HepG2 (cell line): ENCODE data around the gene TANC1. TPM values are rescaled to one million over a fixed set of nuclear protein-coding genes. Genes with fewer than 3 reads are reported as not detected.

Source experiments
- ATAC-seq: fragments of 200-7000 bp; cut with Tn5 transposase; 3 replicates; pipeline ENCODE4 v1.9.1; 2020; ENCODE audit warnings: mild to moderate bottlenecking, moderate library complexity
- BruUV-seq: library from RNA; stranded (reverse); fragments of 400-500 nt; replicated peaks from 2 replicates; lab custom pipeline; 2021; lab: Mats Ljungman, UMichigan
- CTCF ChIA-PET: fragments of 300-600 bp; formaldehyde crosslinking; extraction: SDS; loops from one replicate; lab custom pipeline; 2021; ENCODE audit warnings: low total read pairs, inconsistent platforms, low intra/inter-chr PET ratio; lab: Yijun Ruan, JAX
- POLR2A ChIA-PET: fragments of 350-600 bp; sonication (Branson Sonifier 250); formaldehyde crosslinking; loops from one replicate; lab custom pipeline; 2020; ENCODE audit warnings: antibody characterized with exemption, inconsistent platforms; lab: Yijun Ruan, JAX
- DNase-seq: peaks from one replicate; pipeline ENCODE4 v3.0.0-alpha.2; 2015; ENCODE audit warnings: low spot score
- FAIRE-seq: peaks from 3 replicates; lab custom pipeline; 2011; peaks lifted over from hg19 to GRCh38; lab: Jason Lieb, UNC
- H2AFZ ChIP-seq: one replicate; pipeline ENCODE4 v1.6.1; 2011; ENCODE audit warnings: low read length, inconsistent platforms
- H3K27ac ChIP-seq: fragments of 300-600 bp; 3 replicates; pipeline ENCODE4 v1.8.0; 2011; ENCODE audit warnings: mixed run types, mild to moderate bottlenecking, mixed read lengths, low read length, inconsistent platforms; ENCODE audit not compliant: insufficient read depth; ENCODE audit errors: extremely low read length
- H3K27me3 ChIP-seq, 2 experiments: fragments of 200-600 bp in 1 of 2; 2 replicates in 1 of 2; 3 replicates in 1 of 2; pipeline versions ENCODE4 v1.6.0 to v1.8.0; 2011; ENCODE audit warnings: low read length in 2 of 2, mild to moderate bottlenecking in 2 of 2, moderate library complexity in 2 of 2, inconsistent platforms in 1 of 2; ENCODE audit not compliant: insufficient read depth in 2 of 2, control insufficient read depth in 1 of 2
- H3K36me3 ChIP-seq, 2 experiments: fragments of 200-600 bp in 1 of 2; replicated peaks in 1 of 2; 2 replicates in 1 of 2; 3 replicates in 1 of 2; pipeline versions ENCODE4 v1.5.1 to v1.8.0; 2011; ENCODE audit warnings: low read length in 2 of 2, inconsistent platforms in 1 of 2; ENCODE audit not compliant: insufficient read depth in 2 of 2, control insufficient read depth in 1 of 2
- H3K4me1 ChIP-seq: 2 replicates; pipeline ENCODE4 v1.5.1; 2012; ENCODE audit warnings: low read length, inconsistent platforms; ENCODE audit not compliant: insufficient read depth
- H3K4me2 ChIP-seq: 2 replicates; pipeline ENCODE4 v1.6.0; 2011; ENCODE audit warnings: low read depth, low read length, inconsistent platforms
- H3K4me3 ChIP-seq, 3 experiments: fragments of 200-600 bp in 1 of 3; sonication (generic), shearing (Covaris generic) in 1 of 3; replicated peaks in 1 of 3; 2 replicates each; pipeline ENCODE4 v1.5.1; 2011 to 2016; ENCODE audit warnings: low read length in 3 of 3, inconsistent platforms in 2 of 3, low read depth in 2 of 3, mild to moderate bottlenecking in 2 of 3, control low read depth in 1 of 3, mixed read lengths in 1 of 3; ENCODE audit not compliant: insufficient read depth in 1 of 3
- H3K79me2 ChIP-seq: one replicate; pipeline ENCODE4 v1.6.1; 2011; ENCODE audit warnings: low read length, inconsistent platforms; ENCODE audit not compliant: insufficient read depth
- H3K9ac ChIP-seq: 2 replicates; pipeline ENCODE4 v1.6.0; 2011; ENCODE audit warnings: mild to moderate bottlenecking, low read depth, low read length, inconsistent platforms; ENCODE audit not compliant: insufficient read depth
- H3K9me3 ChIP-seq: 2 replicates; pipeline ENCODE4 v1.5.1; 2012; ENCODE audit warnings: mild to moderate bottlenecking, low read length
- H4K20me1 ChIP-seq: 2 replicates; pipeline ENCODE4 v1.6.0; 2011; ENCODE audit warnings: inconsistent platforms, mild to moderate bottlenecking, low read length, moderate library complexity; ENCODE audit not compliant: insufficient read depth
- HOXA3 ChIP-seq: sonication (generic); formaldehyde crosslinking; IDR thresholded peaks from 2 replicates; pipeline ENCODE4 v1.5.0; 2020; ENCODE audit warnings: missing genetic modification reagents
- PLRG1 ChIP-seq: fragments of 450-650 bp; conservative IDR thresholded peaks from 2 replicates; pipeline ENCODE4 v1.6.1; 2016
- REL ChIP-seq: sonication (generic); formaldehyde crosslinking; conservative IDR thresholded peaks from 2 replicates; pipeline ENCODE4 v1.8.0; 2022; ENCODE audit warnings: mild to moderate bottlenecking, missing genetic modification reagents, moderate library complexity
- SIX1 ChIP-seq: sonication (generic); formaldehyde crosslinking; IDR thresholded peaks from 2 replicates; pipeline ENCODE4 v1.4.0; 2020; ENCODE audit warnings: missing genetic modification reagents, borderline replicate concordance
- SMAD3 ChIP-seq: sonication (generic); formaldehyde crosslinking; IDR thresholded peaks from 2 replicates; pipeline ENCODE4 v1.4.0; 2020; ENCODE audit warnings: missing genetic modification reagents
- TSC22D2 ChIP-seq: sonication (generic); formaldehyde crosslinking; IDR thresholded peaks from 2 replicates; pipeline ENCODE4 v1.5.1; 2020; ENCODE audit warnings: missing genetic modification reagents, mild to moderate bottlenecking, borderline replicate concordance
- ZBTB42 ChIP-seq: sonication (generic); formaldehyde crosslinking; IDR thresholded peaks from 2 replicates; pipeline ENCODE4 v1.5.0; 2020; ENCODE audit warnings: mild to moderate bottlenecking, missing genetic modification reagents
- ZNF530 ChIP-seq: sonication (generic); formaldehyde crosslinking; IDR thresholded peaks from 2 replicates; pipeline ENCODE4 v1.5.0; 2020; ENCODE audit warnings: low read depth, mild to moderate bottlenecking, missing genetic modification reagents
- ZNF577 ChIP-seq: sonication (generic); formaldehyde crosslinking; IDR thresholded peaks from 2 replicates; pipeline ENCODE4 v1.4.0; 2020; ENCODE audit warnings: mild to moderate bottlenecking, low read depth, missing genetic modification reagents, borderline replicate concordance
- WGBS: methylation state at CpG from one replicate; pipeline ENCODE4 v1.1.6; 2017; ENCODE audit warnings: low lambda C conversion rate; 5-methylcytosine and 5-hydroxymethylcytosine counted together
- in situ Hi-C: cut with HindIII; loops from 2 replicates; pipeline ENCODE4 v1.10.0; 2017; ENCODE audit warnings: low pct_unique_long_range_greater_than_20kb; ENCODE audit not compliant: extremely low pct_ligation_motif_present
- intact Hi-C: fragments of 100-400 bp; cut with micrococcal nuclease; formaldehyde crosslinking; loops from one replicate; pipeline ENCODE4 v1.10.0; 2022; ENCODE audit not compliant: unreplicated experiment
- polyA plus RNA-seq, 8 experiments: library from polyadenylated mRNA; depleted of rRNA in 3 of 8; stranded (reverse) in 7 of 8; unstranded in 1 of 8; fragments of >200 nt; fragmentation: Illumina TruSeq in 4 of 8; extraction: Trizol in 4 of 8; gene quantifications; 2 replicates each; pipeline versions ENCODE4 v1.2.1 to v1.2.3, GENCODE V29; 2011 to 2016; ENCODE audit warnings: low read depth in 4 of 8, missing spikeins in 1 of 8, mixed read lengths in 1 of 8; ENCODE audit not compliant: insufficient read depth in 1 of 8
- total RNA-seq, 5 experiments: library from RNA; depleted of rRNA; stranded (reverse); fragments of >200 nt; fragmentation: Illumina TruSeq; extraction: Trizol; gene quantifications; 2 replicates each; pipeline ENCODE4 v1.2.3, GENCODE V29; 2016; ENCODE audit warnings: low read depth in 1 of 5
- TF ChIP-seq, protein P1 (sequence below): sonication (generic); formaldehyde crosslinking; IDR thresholded peaks from 2 replicates; pipeline ENCODE4 v1.8.0; 2023; ENCODE audit warnings: mild to moderate bottlenecking, missing genetic modification reagents
- TF ChIP-seq, protein P2 (sequence below): sonication (generic); formaldehyde crosslinking; IDR thresholded peaks from 2 replicates; pipeline ENCODE4 v1.4.0; 2020; ENCODE audit warnings: mild to moderate bottlenecking, missing genetic modification reagents
- TF ChIP-seq, protein P3 (sequence below): IDR thresholded peaks from 2 replicates; pipeline ENCODE4 v1.6.1; 2016; ENCODE audit warnings: low read depth, missing genetic modification reagents, missing compliant biosample characterization

Gene TANC1
- total and polyA plus RNA-seq, 2 of the 13 experiments (the other 11 are each of a cell fraction or from before 2014, with no cell fraction given), result 2.3 to 5.6 TPM

DNA sequence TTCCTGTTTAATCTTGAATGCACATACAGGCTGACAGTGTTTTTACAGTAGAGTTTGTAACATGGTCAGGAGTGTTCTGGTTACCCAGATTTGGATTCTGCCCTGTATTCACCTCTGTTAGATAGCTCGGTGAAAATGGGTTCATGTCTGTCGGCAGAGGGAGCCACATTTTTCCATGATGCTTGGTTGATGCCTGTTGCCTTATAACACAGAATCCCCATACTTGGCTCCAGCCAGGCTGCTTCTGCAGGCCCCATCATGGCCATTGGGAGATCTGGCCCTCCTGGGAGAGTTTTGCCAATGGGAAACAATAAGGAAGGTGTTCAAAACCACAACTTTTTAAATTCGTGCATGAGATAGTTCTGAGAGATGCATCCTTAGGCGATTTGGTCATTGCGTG is 240.0 kb downstream of the TANC1 start (continued):
- TF ChIP-seq, protein P1, sequence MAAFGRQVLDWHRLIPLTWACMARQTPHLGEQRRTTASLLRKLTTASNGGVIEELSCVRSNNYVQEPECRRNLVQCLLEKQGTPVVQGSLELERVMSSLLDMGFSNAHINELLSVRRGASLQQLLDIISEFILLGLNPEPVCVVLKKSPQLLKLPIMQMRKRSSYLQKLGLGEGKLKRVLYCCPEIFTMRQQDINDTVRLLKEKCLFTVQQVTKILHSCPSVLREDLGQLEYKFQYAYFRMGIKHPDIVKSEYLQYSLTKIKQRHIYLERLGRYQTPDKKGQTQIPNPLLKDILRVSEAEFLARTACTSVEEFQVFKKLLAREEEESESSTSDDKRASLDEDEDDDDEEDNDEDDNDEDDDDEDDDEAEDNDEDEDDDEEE (CRISPR knock-in tag), result no peak
- no peak for TF ChIP-seq SIX1 (CRISPR knock-in tag)
- TF ChIP-seq ZBTB42 (CRISPR knock-in tag), result no peak
- TF ChIP-seq PLRG1, result no peak
- no peak for TF ChIP-seq ZNF530 (CRISPR knock-in tag)
- no peak for TF ChIP-seq HOXA3 (CRISPR knock-in tag)

DNA sequence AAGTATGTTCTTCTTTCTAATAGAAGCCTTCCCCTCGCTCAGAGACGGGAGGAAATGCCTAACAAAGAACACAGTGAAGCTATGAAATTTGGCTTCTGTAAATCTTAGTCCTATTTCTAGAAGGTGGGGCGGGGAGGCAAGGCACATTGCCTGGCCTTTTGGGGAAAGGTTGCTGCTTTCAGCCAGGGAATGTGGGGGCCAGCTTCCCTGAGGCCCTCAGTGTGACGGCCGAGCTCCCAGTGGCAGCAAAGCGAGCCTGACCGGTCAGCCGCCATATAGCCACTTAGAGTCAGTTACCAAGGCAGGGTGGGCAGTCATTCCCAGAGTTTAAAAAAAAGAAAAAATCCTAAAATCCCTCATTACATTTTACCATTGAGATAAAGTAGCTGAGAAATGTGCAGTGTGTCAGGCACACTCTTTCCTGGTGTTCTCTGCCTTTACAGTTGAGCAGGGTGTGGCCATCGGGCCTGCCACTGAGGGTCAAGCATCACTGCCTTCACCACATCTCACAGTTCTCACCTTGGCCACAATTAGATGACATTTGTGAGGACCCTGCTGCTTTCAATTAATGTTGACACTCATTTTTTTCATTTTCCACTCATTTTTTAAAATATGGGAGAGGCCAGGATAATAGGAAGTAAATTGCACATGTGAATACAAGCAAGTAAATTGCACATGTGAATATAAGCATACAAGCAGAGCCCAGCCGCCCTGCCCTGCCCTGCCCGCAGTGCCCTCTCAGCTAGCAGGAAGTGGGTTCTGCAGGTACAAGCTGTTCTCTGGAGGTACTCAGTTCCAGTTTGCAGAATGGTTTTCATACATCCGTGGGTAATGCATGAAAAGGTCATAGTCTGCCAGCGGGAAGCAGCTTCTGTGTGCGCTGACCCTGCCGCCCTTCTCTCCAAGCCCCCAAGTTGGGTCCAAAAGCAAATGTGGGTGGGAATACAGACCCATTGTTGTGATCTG is 241.2 kb downstream of the TANC1 start:
- ChIA-PET CTCF (no interaction called here), POLR2A (no interaction called here)
- Histone ChIP-seq H2AFZ (no peak overlapping the region), H3K36me3 (no peaks in the 10 kb centered on the region), H4K20me1 (no peaks in the 10 kb centered on the region), H3K79me2 (no peaks in the 10 kb centered on the region), H3K4me1 (peaks cover 16% of the 10 kb centered on the region), H3K4me3 (no peak overlapping the region), H3K9me3 (no peaks in the 10 kb centered on the region), H3K27ac (no peak overlapping the region), H3K27me3 (no peaks in the 10 kb centered on the region), H3K9ac (no peak overlapping the region), H3K4me2 (no peak overlapping the region)
- ATAC-seq (no peak), FAIRE-seq (no peak), DNase-seq (no peak)
- 80% methylated on average over 14 of the region's 15 CpGs for WGBS
- TF ChIP-seq SMAD3 (CRISPR knock-in tag) (no peak), REL (CRISPR knock-in tag) (no peak), ZNF577 (CRISPR knock-in tag) (no peak), TSC22D2 (CRISPR knock-in tag) (no peak)
- TF ChIP-seq, protein P2, sequence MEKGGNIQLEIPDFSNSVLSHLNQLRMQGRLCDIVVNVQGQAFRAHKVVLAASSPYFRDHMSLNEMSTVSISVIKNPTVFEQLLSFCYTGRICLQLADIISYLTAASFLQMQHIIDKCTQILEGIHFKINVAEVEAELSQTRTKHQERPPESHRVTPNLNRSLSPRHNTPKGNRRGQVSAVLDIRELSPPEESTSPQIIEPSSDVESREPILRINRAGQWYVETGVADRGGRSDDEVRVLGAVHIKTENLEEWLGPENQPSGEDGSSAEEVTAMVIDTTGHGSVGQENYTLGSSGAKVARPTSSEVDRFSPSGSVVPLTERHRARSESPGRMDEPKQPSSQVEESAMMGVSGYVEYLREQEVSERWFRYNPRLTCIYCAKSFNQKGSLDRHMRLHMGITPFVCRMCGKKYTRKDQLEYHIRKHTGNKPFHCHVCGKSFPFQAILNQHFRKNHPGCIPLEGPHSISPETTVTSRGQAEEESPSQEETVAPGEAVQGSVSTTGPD (CRISPR knock-in tag), result no peak
- TF ChIP-seq, protein P3, sequence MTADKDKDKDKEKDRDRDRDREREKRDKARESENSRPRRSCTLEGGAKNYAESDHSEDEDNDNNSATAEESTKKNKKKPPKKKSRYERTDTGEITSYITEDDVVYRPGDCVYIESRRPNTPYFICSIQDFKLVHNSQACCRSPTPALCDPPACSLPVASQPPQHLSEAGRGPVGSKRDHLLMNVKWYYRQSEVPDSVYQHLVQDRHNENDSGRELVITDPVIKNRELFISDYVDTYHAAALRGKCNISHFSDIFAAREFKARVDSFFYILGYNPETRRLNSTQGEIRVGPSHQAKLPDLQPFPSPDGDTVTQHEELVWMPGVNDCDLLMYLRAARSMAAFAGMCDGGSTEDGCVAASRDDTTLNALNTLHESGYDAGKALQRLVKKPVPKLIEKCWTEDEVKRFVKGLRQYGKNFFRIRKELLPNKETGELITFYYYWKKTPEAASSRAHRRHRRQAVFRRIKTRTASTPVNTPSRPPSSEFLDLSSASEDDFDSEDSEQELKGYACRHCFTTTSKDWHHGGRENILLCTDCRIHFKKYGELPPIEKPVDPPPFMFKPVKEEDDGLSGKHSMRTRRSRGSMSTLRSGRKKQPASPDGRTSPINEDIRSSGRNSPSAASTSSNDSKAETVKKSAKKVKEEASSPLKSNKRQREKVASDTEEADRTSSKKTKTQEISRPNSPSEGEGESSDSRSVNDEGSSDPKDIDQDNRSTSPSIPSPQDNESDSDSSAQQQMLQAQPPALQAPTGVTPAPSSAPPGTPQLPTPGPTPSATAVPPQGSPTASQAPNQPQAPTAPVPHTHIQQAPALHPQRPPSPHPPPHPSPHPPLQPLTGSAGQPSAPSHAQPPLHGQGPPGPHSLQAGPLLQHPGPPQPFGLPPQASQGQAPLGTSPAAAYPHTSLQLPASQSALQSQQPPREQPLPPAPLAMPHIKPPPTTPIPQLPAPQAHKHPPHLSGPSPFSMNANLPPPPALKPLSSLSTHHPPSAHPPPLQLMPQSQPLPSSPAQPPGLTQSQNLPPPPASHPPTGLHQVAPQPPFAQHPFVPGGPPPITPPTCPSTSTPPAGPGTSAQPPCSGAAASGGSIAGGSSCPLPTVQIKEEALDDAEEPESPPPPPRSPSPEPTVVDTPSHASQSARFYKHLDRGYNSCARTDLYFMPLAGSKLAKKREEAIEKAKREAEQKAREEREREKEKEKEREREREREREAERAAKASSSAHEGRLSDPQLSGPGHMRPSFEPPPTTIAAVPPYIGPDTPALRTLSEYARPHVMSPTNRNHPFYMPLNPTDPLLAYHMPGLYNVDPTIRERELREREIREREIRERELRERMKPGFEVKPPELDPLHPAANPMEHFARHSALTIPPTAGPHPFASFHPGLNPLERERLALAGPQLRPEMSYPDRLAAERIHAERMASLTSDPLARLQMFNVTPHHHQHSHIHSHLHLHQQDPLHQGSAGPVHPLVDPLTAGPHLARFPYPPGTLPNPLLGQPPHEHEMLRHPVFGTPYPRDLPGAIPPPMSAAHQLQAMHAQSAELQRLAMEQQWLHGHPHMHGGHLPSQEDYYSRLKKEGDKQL (CRISPR knock-in tag), result no peak
- intact Hi-C loops, result no loop called here
- BruUV-seq, result no TSS peak
- in situ Hi-C loops, result no loop called here
